Duodenal mucosa (tissue), 2 donors: ENCODE measurements around the gene CST11.

Experiments used
- H3K27ac ChIP-seq: one replicate; pipeline ENCODE4 v1.7.0; 2013; ENCODE audit warnings: low read depth, low read length
- H3K27me3 ChIP-seq, 2 donors: one replicate each; pipeline ENCODE4 v1.7.0; 2013; ENCODE audit warnings: low read length in 2 of 2, control low read depth in 1 of 2; ENCODE audit not compliant: insufficient read depth in 2 of 2, control insufficient read depth in 1 of 2
- H3K36me3 ChIP-seq, 2 donors: one replicate each; pipeline ENCODE4 v1.7.0; 2013; ENCODE audit warnings: low read length in 2 of 2, control low read depth in 1 of 2; ENCODE audit not compliant: insufficient read depth in 2 of 2, control insufficient read depth in 1 of 2
- H3K4me1 ChIP-seq, 2 donors: one replicate each; pipeline ENCODE4 v1.7.0; 2013; ENCODE audit warnings: low read length in 2 of 2, control low read depth in 1 of 2; ENCODE audit not compliant: insufficient read depth in 2 of 2, control insufficient read depth in 1 of 2
- H3K4me3 ChIP-seq, 2 donors: one replicate each; pipeline ENCODE4 v1.7.0; 2013; ENCODE audit warnings: low read length in 2 of 2, low read depth in 1 of 2
- H3K9ac ChIP-seq, 2 donors: one replicate each; pipeline ENCODE4 v1.7.0; 2013; ENCODE audit warnings: low read length in 2 of 2, low read depth in 1 of 2
- H3K9me3 ChIP-seq, 2 donors: one replicate each; pipeline ENCODE4 v1.7.0; 2013; ENCODE audit warnings: low read length in 2 of 2, control low read depth in 1 of 2; ENCODE audit not compliant: control insufficient read depth in 1 of 2

CST11 gene

DNA sequence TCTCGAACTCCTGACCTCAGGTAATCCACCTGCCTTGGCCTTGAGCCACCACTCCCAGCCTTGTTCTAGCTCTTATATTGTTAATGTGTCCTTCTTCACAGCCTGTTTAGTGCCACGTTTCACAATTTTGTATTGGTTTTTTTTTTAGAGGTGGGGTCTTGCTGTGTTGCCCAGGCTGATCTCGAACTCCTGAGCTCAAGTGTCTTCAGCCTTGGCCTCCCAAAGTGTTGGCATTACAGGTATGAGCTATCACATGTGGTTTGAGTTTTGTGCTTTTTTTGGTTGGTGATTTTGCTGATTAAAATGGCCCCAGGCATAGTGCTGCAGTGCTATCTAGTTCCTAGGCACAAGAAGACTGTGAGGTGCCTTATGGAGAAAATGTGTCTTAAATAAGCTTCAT lies 19.0 kb downstream of the CST11 start:
- H3K27me3 ChIP-seq, result no peaks in the 10 kb centered on the region
- no peaks in the 10 kb centered on the region for H3K36me3 ChIP-seq
- H3K9ac ChIP-seq, result no peak overlapping the region

DNA sequence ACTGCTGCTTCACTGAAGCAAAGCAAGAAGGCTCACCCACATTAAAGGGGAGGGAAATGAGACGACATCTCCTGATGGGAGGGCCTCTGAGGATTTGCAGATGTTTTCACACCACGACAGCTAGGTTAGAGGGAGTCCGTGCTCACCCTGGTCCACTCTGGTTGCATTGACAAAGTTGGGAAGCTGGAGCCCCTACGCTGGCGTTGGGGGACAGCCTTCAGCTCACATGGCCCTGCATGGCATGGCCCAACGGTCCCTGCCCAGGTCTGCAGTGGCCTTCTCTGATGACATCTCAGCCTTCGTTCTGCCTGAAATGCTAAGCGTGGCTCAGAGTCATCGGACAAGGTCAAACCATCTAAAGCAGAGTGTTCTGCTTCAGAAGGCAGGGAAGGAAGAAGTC lies 27.5 kb downstream of the CST11 start:
- H3K4me3 ChIP-seq, result no peak overlapping the region
- no peak overlapping the region for H3K27ac ChIP-seq
- no peaks in the 10 kb centered on the region for H3K36me3 ChIP-seq
- H3K9me3 ChIP-seq, result no peaks in the 10 kb centered on the region
- no peak overlapping the region for H3K9ac ChIP-seq
- H3K27me3 ChIP-seq, result no peaks in the 10 kb centered on the region
- peaks cover 0 to 4% of the 10 kb centered on the region in 2 donors for H3K4me1 ChIP-seq

More for the DNA sequence above, 19.0 kb downstream of the CST11 start:
- no peak overlapping the region for H3K27ac ChIP-seq
- H3K4me1 ChIP-seq, result peaks cover 3 to 11% of the 10 kb centered on the region in 2 donors
- no peaks in the 10 kb centered on the region for H3K9me3 ChIP-seq
- H3K4me3 ChIP-seq, result no peak overlapping the region

DNA sequence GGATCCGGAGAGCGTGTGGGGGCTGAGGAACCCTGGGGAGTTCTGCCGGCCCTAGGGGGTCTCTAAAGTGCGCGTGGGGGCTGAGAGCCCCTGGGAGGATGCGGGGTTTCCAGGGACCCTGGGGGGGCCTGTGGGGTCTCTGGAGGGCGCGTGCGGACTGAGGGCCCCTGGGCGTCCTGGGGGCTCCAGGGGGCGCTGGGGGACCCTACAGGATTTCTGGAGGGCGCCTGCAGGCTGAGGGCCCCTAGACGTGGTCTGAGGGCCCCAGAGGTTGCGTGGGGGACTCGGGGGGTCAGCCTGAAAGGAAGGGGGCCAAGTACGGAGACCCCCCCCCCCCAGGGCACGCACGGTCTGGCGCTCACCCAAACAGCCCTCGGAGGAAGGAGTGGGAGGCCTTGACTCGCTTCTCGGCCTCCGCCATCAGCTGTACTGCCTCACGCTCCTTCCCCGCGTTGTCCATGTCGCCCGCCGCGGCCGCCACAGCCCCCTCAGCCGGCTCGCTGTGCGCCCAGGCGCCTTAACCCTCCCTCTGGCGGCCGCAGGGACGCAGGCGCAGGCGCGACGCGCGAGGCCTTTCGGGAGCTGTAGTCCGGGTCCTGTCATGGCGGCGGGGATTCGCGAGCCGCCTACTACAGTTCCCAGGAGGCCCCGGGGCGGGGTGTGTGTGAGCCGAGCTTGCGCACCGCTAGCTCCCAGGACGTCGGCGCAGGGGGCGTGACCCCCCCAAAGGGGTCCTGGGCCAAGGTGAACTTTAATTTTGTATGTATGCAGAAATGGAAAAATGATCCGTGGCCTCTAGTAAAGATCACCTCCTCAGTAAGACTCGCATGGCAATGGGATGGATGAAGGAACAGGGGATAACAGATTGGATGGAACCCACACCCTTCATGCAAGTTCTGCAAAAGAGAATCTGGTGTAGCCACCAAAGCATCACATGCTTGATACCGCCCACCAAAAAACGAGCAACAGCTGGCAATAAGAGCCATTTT lies 31.4 kb downstream of the CST11 start, which contains the start of gene NAPB:
Gene NAPB (minus strand): TSS at position 546 of the 989 bp plus-strand sequence. CDS start 86 bp downstream, at position 460.
- Histone ChIP-seq H3K4me1 (peaks cover 7% of the 10 kb centered on the region in 2 donors), H3K9ac (peak within 1 kb of the TSS; percentile 73 to 79), H3K27ac (peak within 1 kb of the TSS; percentile 80), H3K36me3 (no peaks in the 10 kb centered on the region), H3K9me3 (no peaks in the 10 kb centered on the region), H3K4me3 (peak within 1 kb of the TSS; percentile 67 to 83), H3K27me3 (no peaks in the 10 kb centered on the region)

DNA sequence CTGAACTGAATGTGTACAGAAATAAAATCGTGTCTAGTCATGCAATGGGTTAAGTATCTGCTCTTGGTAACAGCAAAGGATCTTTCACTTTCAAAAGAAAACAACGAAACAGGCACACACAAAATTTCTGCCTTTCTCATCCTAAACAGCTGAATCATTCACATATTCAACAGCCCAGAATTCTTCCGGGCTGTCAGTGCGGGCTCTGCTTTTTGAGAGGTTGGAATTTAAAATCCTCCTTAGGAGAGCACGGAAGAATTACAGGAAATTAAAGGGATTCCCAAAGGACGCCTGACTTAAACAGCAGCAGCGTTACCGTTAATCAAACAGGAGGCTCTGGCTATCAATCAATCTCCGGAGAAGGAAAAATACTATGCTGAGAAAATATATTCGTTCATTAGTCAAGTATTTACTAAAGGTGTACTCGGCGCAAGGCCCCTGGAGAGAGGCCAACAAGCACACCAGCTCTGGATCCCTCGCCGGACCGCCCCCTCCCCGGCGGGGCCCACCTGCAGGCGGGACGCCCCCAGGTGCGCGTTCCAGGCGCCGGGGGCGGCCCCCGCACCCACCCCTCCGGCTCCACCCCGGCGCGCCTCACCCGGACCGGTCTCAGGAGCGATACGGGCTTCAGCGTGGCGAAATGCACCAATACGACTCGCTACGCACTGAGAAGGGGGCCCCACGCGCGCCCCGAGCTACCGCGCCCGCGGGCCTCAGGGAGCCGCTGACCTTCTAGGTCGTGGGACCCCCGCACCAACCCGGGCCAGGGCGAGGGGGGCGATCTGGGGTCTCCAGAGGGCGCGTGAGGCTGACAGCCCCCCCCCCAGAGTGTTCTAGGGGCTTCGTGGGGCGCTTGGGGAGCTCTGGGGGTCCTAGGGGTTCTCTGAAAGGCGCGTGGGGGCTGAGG lies 32.4 kb downstream of the CST11 start:
- Histone ChIP-seq H3K9me3 (no peaks in the 10 kb centered on the region), H3K36me3 (no peaks in the 10 kb centered on the region), H3K4me3 (peak overlapping the region; percentile 67 to 83), H3K4me1 (peaks cover 7% of the 10 kb centered on the region in 2 donors), H3K27ac (peak overlapping the region; percentile 30), H3K27me3 (no peaks in the 10 kb centered on the region), H3K9ac (peak overlapping the region; percentile 73 to 79)

DNA sequence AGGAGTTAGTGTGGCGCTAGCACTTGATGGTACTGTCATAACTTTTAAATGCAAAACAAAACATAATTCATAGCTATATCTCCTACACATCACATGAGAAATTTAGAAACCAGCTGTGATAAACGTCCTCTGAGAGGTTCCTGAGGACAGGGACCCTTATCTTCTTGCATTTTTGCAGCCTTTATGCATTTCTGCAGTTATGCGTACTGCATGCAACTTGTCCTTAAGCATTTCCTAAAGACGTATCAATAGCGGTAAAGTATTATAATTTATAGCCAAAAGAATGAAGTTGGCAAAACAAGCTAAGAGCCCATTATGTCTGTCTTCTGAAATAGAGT lies 33.0 kb downstream of the CST11 start:
- peaks cover 7% of the 10 kb centered on the region in 2 donors for H3K4me1 ChIP-seq

DNA sequence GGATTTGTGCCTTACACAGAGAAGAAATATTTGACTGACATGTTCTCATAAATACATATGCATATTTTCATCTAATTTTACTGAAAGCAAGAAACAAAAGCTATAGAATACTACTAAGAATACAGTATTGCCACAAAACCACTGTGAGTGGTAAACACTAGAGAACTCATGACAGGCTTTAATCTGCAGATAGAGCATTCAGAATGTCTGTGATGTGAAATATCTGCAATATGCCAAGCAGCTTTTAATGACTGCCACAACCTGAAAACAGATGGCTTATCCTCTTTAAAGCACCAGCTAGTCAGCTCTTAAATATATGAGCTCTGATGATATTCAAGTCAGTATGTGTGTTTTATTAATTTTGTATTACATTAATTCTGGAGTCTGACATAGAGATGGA lies 34.8 kb downstream of the CST11 start:
- Histone ChIP-seq H3K4me3 (no peak overlapping the region), H3K27me3 (no peaks in the 10 kb centered on the region), H3K9ac (no peak overlapping the region), H3K36me3 (no peaks in the 10 kb centered on the region), H3K4me1 (peaks cover 7% of the 10 kb centered on the region in 2 donors), H3K9me3 (no peaks in the 10 kb centered on the region), H3K27ac (no peak overlapping the region)

More for the DNA sequence above, 33.0 kb downstream of the CST11 start:
- peak overlapping the region; percentile 22 to 79 for H3K9ac ChIP-seq
- H3K4me3 ChIP-seq, result peak overlapping the region; percentile 67 to 83
- no peaks in the 10 kb centered on the region for H3K27me3 ChIP-seq
- no peak overlapping the region for H3K27ac ChIP-seq
- no peaks in the 10 kb centered on the region for H3K9me3 ChIP-seq
- H3K36me3 ChIP-seq, result no peaks in the 10 kb centered on the region

DNA sequence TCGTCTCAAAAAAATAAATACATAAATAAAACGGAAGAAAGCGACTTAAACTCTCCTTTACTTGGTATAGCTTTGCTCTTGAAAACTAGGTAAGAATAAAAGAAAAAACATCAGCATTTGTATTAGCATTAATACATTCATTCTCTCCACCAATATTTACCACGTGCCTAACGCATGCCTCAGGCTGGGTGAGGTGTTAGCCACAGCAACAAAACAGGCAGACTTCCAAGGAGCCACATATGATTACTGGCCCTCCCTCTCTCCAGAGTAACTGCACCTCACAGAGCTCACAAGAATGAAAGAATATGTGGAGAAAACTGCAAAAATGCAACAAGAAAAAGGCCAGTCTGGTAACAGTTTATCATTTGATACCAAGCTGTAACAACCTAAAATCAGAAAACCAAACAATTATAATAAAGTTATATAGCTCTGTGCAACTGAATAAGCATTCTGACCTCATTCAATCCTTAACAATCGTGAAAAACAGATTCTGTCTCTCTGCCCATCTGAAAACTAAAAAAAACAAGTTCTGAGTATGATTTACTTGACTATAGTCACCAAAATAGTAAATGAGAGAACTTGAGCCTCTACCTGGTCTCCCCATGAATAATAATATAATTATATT lies 36.6 kb downstream of the CST11 start:
- Histone ChIP-seq H3K27me3 (no peaks in the 10 kb centered on the region), H3K9me3 (no peaks in the 10 kb centered on the region), H3K27ac (no peak overlapping the region), H3K36me3 (no peaks in the 10 kb centered on the region), H3K9ac (no peak overlapping the region), H3K4me1 (peaks cover 3 to 7% of the 10 kb centered on the region in 2 donors), H3K4me3 (no peak overlapping the region)

DNA sequence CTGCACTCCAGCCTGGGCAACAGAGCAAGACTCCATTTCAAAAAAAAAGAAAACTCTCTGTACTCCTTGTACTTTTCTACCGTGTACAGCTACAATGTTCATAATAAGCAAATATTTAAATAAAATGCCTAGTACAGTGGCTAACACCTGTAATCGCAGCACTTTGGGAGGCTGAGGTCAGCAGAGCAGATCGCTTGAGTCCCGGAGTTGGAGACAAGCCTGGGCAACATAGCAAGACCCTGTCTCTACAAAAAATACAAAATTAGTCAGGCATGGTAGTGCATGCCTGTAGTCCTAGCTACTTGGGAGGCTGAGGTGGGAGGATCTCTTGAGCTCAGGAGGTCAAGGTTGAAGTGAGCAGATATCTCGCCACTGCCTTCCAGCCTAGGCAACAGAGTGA lies 37.1 kb downstream of the CST11 start:
- Histone ChIP-seq H3K27ac (no peak overlapping the region), H3K4me3 (no peak overlapping the region), H3K4me1 (peaks cover 3 to 7% of the 10 kb centered on the region in 2 donors), H3K9me3 (no peaks in the 10 kb centered on the region), H3K27me3 (no peaks in the 10 kb centered on the region), H3K9ac (no peak overlapping the region), H3K36me3 (no peaks in the 10 kb centered on the region)

DNA sequence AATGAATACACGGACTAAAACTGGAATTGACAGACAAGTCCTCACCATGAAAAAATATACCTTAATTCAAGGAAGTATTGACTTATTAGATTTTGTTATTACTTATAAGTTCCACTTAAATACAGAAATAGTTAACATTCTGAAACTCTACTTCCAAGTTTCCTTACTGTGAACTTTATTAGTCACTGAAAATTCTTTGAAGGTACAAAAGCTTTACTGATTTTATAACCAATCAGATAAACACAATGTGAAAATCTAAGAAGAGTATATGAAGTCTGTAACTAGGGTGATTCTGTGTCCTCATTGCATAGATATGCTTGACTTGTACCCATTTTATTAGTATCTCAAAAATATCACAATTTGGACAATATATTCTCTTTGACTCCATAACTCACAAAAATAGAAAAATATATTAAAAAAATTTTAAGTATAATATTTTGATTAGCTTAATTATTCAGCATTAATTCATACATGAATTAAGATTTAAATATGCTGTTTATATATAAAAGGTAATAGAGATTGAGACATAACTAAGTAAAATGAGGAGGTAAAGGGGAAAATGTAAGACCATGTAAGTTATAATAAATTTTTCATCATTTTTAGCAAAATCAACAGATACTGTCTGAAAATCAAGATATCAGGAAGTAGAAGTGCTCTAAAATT lies 38.0 kb downstream of the CST11 start:
- Histone ChIP-seq H3K4me3 (no peak overlapping the region), H3K27ac (no peak overlapping the region), H3K9ac (no peak overlapping the region), H3K36me3 (no peaks in the 10 kb centered on the region), H3K4me1 (peaks cover 3 to 5% of the 10 kb centered on the region in 2 donors), H3K27me3 (no peaks in the 10 kb centered on the region), H3K9me3 (no peaks in the 10 kb centered on the region)
